Naive thymus-derived CD4-positive, alpha-beta T cell (primary cell): Measurements from ENCODE around the gene SKAP1. TPM values are rescaled to one million over a fixed set of nuclear protein-coding genes. Genes with fewer than 3 reads are reported as not detected.

Experiments
- ATAC-seq: fragments of 150-1000 bp; cut with Tn5 transposase; 2 replicates; pipeline ENCODE4 v1.10.0; 2021; ENCODE audit warnings: mild to moderate bottlenecking, moderate library complexity
- CTCF ChIA-PET: fragments of 350-600 bp; sonication (Branson Sonifier 250); formaldehyde crosslinking; loops from one replicate; lab custom pipeline; 2021; ENCODE audit warnings: antibody characterized with exemption; lab: Charles Lee
- POLR2A ChIA-PET: fragments of 350-600 bp; sonication (Branson Sonifier 250); formaldehyde crosslinking; loops from one replicate; lab custom pipeline; 2021; ENCODE audit warnings: antibody characterized with exemption, inconsistent platforms; lab: Charles Lee
- DNase-seq, 9 donors: peaks; one replicate each; pipeline versions ENCODE4 v3.0.0 to v3.0.0-alpha.2; 2020 to 2022; ENCODE audit warnings: mixed read lengths in 1 of 9
- H3K27ac ChIP-seq: one replicate; pipeline ENCODE4 v1.7.0; 2013; ENCODE audit warnings: mild to moderate bottlenecking, low read depth, low read length, moderate library complexity
- H3K27me3 ChIP-seq, 2 donors: one replicate each; pipeline ENCODE4 v1.7.0; 2013; ENCODE audit warnings: low read length in 2 of 2, mild to moderate bottlenecking in 2 of 2, moderate library complexity in 2 of 2; ENCODE audit not compliant: control insufficient read depth in 2 of 2, insufficient read depth in 2 of 2
- H3K36me3 ChIP-seq, 3 experiments: 1 replicate in 2 of 3; 2 replicates in 1 of 3; pipeline ENCODE4 v1.7.0; 2013; ENCODE audit warnings: low read length in 3 of 3, mild to moderate bottlenecking in 3 of 3, moderate library complexity in 1 of 3; ENCODE audit not compliant: insufficient read depth in 3 of 3, control insufficient read depth in 2 of 3
- H3K4me1 ChIP-seq, 2 donors: one replicate each; pipeline ENCODE4 v1.7.0; 2013; ENCODE audit warnings: low read length in 2 of 2, mild to moderate bottlenecking in 2 of 2, moderate library complexity in 1 of 2; ENCODE audit not compliant: control insufficient read depth in 2 of 2, insufficient read depth in 2 of 2
- H3K4me3 ChIP-seq: 2 replicates; pipeline ENCODE4 v1.7.0; 2013; ENCODE audit warnings: mild to moderate bottlenecking, low read length
- H3K9me3 ChIP-seq, 3 experiments: 1 replicate in 2 of 3; 2 replicates in 1 of 3; pipeline ENCODE4 v1.7.0; 2013; ENCODE audit warnings: low read length in 3 of 3; ENCODE audit not compliant: control insufficient read depth in 2 of 3
- H3K27ac Mint-ChIP-seq, 9 donors: one replicate each; pipeline ENCODE4 v1.8.0; 2020 to 2022; ENCODE audit warnings: mixed read lengths in 9 of 9, mild to moderate bottlenecking in 8 of 9, moderate library complexity in 5 of 9, inconsistent platforms in 2 of 9
- H3K27me3 Mint-ChIP-seq, 5 donors: one replicate each; pipeline ENCODE4 v1.8.0; 2021 to 2022; ENCODE audit warnings: mixed read lengths in 5 of 5, mild to moderate bottlenecking in 1 of 5
- H3K36me3 Mint-ChIP-seq, 5 donors: one replicate each; pipeline ENCODE4 v1.8.0; 2020 to 2022; ENCODE audit warnings: mixed read lengths in 5 of 5, mild to moderate bottlenecking in 3 of 5, inconsistent platforms in 1 of 5
- H3K4me1 Mint-ChIP-seq, 7 donors: one replicate each; pipeline ENCODE4 v1.8.0; 2020 to 2022; ENCODE audit warnings: mixed read lengths in 7 of 7, mild to moderate bottlenecking in 3 of 7, inconsistent platforms in 1 of 7
- H3K4me3 Mint-ChIP-seq, 10 donors: one replicate each; pipeline ENCODE4 v1.8.0; 2020 to 2022; ENCODE audit warnings: mild to moderate bottlenecking in 10 of 10, mixed read lengths in 10 of 10, moderate library complexity in 6 of 10, inconsistent platforms in 2 of 10
- H3K9me3 Mint-ChIP-seq, 11 donors: one replicate each; pipeline ENCODE4 v1.8.0; 2020 to 2022; ENCODE audit warnings: mixed read lengths in 11 of 11, mild to moderate bottlenecking in 4 of 11, inconsistent platforms in 1 of 11, moderate library complexity in 1 of 11
- intact Hi-C, 2 donors: fragments of 100-400 bp; cut with micrococcal nuclease; formaldehyde crosslinking; loops; one replicate each; pipeline ENCODE4 v1.15.1; 2023
- polyA plus RNA-seq, 2 donors: library from polyadenylated mRNA; unstranded; fragments of 300-500 nt; fragmentation: Illumina TruSeq; gene quantifications; one replicate each; pipeline ENCODE4 v1.2.3, GENCODE V29; 2021
- total RNA-seq, 6 experiments: library from RNA in 5 of 6; stranded (reverse) in 5 of 6; gene quantifications; 1 replicate in 5 of 6; 2 replicates in 1 of 6; pipeline ENCODE4 v1.2.3 and lab custom pipeline; 2021 to 2026

The SKAP1 gene
- total and polyA plus RNA-seq, 7 experiments from 2014 or later = 99.3 to 289 (median 109) TPM

GRCh38 chr17:48308581-48308980, 121.4 kb downstream of the SKAP1 start:
- no peaks in the 10 kb centered on the region for H3K27me3 ChIP-seq
- ATAC-seq = no peak
- H3K9me3 ChIP-seq = no peaks in the 10 kb centered on the region
- Mint-ChIP-seq H3K4me3 (no peak overlapping the region), H3K36me3 (peaks cover 0 to 10% (median 0%) of the 10 kb centered on the region in 5 donors), H3K27ac (no peak overlapping the region), H3K4me1 (peaks cover 13 to 61% (median 42%) of the 10 kb centered on the region in 7 donors), H3K9me3 (no peaks in the 10 kb centered on the region), H3K27me3 (no peaks in the 10 kb centered on the region)
- DNase-seq = no peak
- H3K27ac ChIP-seq = no peak overlapping the region
- no peaks in the 10 kb centered on the region for H3K36me3 ChIP-seq
- intact Hi-C loops = loop anchor here (1.0 to 2.0 kb wide), 3 partner anchors 14 to 286 kb away; no protein-coding TSS in a partner anchor
- ChIA-PET CTCF (interaction anchor here (0.7 to 2.4 kb wide), 13 partner anchors 9 to 543 kb away, joined by 3 to 8 read pairs (median 4); partner anchors contain the start of gene HOXB5), POLR2A (interaction anchor here (0.8 kb wide), 1 partner anchor 20 kb away, joined by 3 read pairs; no protein-coding TSS in a partner anchor)
- no peaks in the 10 kb centered on the region for H3K4me1 ChIP-seq
- H3K4me3 ChIP-seq = no peak overlapping the region

- ChIA-PET POLR2A (interaction anchor here (0.8 kb wide), 1 partner anchor 20 kb away, joined by 3 read pairs; no protein-coding TSS in a partner anchor), CTCF (interaction anchor here (0.6 to 2.4 kb wide), 13 partner anchors 8 to 310 kb away, joined by 3 to 8 read pairs (median 4); partner anchors contain the start of gene HOXB5)
- DNase-seq (peak in 6 of 9 donors; percentile 25 to 49 (median 34)), ATAC-seq (peak; percentile 78)
- H3K36me3 Mint-ChIP-seq = peaks cover 0 to 9% (median 0%) of the 10 kb centered on the region in 5 donors
- Histone ChIP-seq H3K36me3 (no peaks in the 10 kb centered on the region), H3K27me3 (no peaks in the 10 kb centered on the region), H3K9me3 (no peaks in the 10 kb centered on the region), H3K4me1 (no peaks in the 10 kb centered on the region), H3K27ac (no peak overlapping the region), H3K4me3 (no peak overlapping the region)
- peak overlapping the region in 2 of 9 donors; percentile 1 to 27 for H3K27ac Mint-ChIP-seq
- intact Hi-C loops = loop anchor here (1.0 to 2.0 kb wide), 4 partner anchors 13 to 286 kb away; no protein-coding TSS in a partner anchor
- peaks cover 13 to 57% (median 36%) of the 10 kb centered on the region in 7 donors for H3K4me1 Mint-ChIP-seq
- no peaks in the 10 kb centered on the region for H3K9me3 Mint-ChIP-seq
- H3K27me3 Mint-ChIP-seq = no peaks in the 10 kb centered on the region
- no peak overlapping the region for H3K4me3 Mint-ChIP-seq
Observed at GRCh38 chr17:48307814-48308411, 122.1 kb downstream of the SKAP1 start.

GRCh38 chr17:48307255-48307654, 122.8 kb downstream of the SKAP1 start:
- ATAC-seq = no peak
- no peaks in the 10 kb centered on the region for H3K27me3 ChIP-seq
- Mint-ChIP-seq H3K36me3 (peaks cover 0 to 13% (median 0%) of the 10 kb centered on the region in 5 donors), H3K9me3 (no peaks in the 10 kb centered on the region), H3K27ac (peak overlapping the region in 3 of 9 donors; percentile 2 to 64 (median 53)), H3K4me1 (peaks cover 12 to 57% (median 34%) of the 10 kb centered on the region in 7 donors), H3K4me3 (peak overlapping the region in 1 of 10 donors; percentile 29), H3K27me3 (no peaks in the 10 kb centered on the region)
- DNase-seq = no peak
- no peaks in the 10 kb centered on the region for H3K36me3 ChIP-seq
- POLR2A ChIA-PET = interaction anchor here (0.8 kb wide), 1 partner anchor 241 kb away, joined by 4 read pairs; no protein-coding TSS in a partner anchor
- no peak overlapping the region for H3K27ac ChIP-seq
- H3K4me1 ChIP-seq = no peaks in the 10 kb centered on the region
- no peaks in the 10 kb centered on the region for H3K9me3 ChIP-seq
- CTCF ChIA-PET = interaction anchor here (0.6 to 2.4 kb wide), 8 partner anchors 11 to 289 kb away, joined by 3 to 8 read pairs (median 4); no protein-coding TSS in a partner anchor
- no peak overlapping the region for H3K4me3 ChIP-seq
- intact Hi-C loops = loop anchor here (1.0 kb wide), 2 partner anchors 12 to 287 kb away; no protein-coding TSS in a partner anchor

GRCh38 chr17:48301002-48301401, 129.0 kb downstream of the SKAP1 start:
- H3K27me3 Mint-ChIP-seq = no peaks in the 10 kb centered on the region
- peaks cover 0 to 3% (median 0%) of the 10 kb centered on the region in 11 donors for H3K9me3 Mint-ChIP-seq
- H3K36me3 ChIP-seq = no peaks in the 10 kb centered on the region
- ChIA-PET POLR2A (interaction anchor here (0.6 kb wide), 1 partner anchor 279 kb away, joined by 4 read pairs; no protein-coding TSS in a partner anchor), CTCF (interaction anchor here (0.8 to 1.1 kb wide), 3 partner anchors 19 to 292 kb away, joined by 3 read pairs; no protein-coding TSS in a partner anchor)
- no peak for DNase-seq
- H3K36me3 Mint-ChIP-seq = peaks cover 0 to 21% (median 11%) of the 10 kb centered on the region in 5 donors
- peak overlapping the region in 1 of 10 donors; percentile 0 for H3K4me3 Mint-ChIP-seq
- H3K9me3 ChIP-seq = no peaks in the 10 kb centered on the region
- H3K4me1 ChIP-seq = peaks cover 6 to 19% of the 10 kb centered on the region in 2 donors
- peaks cover 33 to 76% (median 68%) of the 10 kb centered on the region in 7 donors for H3K4me1 Mint-ChIP-seq
- H3K27ac ChIP-seq = no peak overlapping the region
- intact Hi-C loops = no loop called here
- H3K27ac Mint-ChIP-seq = peak overlapping the region in 8 of 9 donors; percentile 0 to 88 (median 73)
- no peak for ATAC-seq
- no peaks in the 10 kb centered on the region for H3K27me3 ChIP-seq
- no peak overlapping the region for H3K4me3 ChIP-seq

GRCh38 chr17:48299760-48300159, 130.3 kb downstream of the SKAP1 start:
- Mint-ChIP-seq H3K27me3 (no peaks in the 10 kb centered on the region), H3K9me3 (peaks cover 0 to 3% (median 0%) of the 10 kb centered on the region in 11 donors), H3K36me3 (peaks cover 0 to 19% (median 11%) of the 10 kb centered on the region in 5 donors), H3K4me1 (peaks cover 43 to 80% (median 74%) of the 10 kb centered on the region in 7 donors), H3K27ac (peak overlapping the region; percentile 18 to 88 (median 76)), H3K4me3 (peak overlapping the region in 3 of 10 donors; percentile 1 to 7 (median 5))
- H3K4me1 ChIP-seq = peaks cover 13 to 30% of the 10 kb centered on the region in 2 donors
- ChIA-PET POLR2A (no interaction called here), CTCF (interaction anchor here (0.6 to 1.2 kb wide), 3 partner anchors 9 to 730 kb away, joined by 3 to 7 read pairs (median 4); no protein-coding TSS in a partner anchor)
- DNase-seq = peak in 1 of 9 donors; percentile 26
- H3K27me3 ChIP-seq = no peaks in the 10 kb centered on the region
- ATAC-seq = no peak
- intact Hi-C loops = loop anchor here in 1 of 2 donors (2.0 to 5.0 kb wide), 2 partner anchors 15 to 37 kb away; no protein-coding TSS in a partner anchor
- H3K4me3 ChIP-seq = no peak overlapping the region
- no peak overlapping the region for H3K27ac ChIP-seq
- H3K9me3 ChIP-seq = no peaks in the 10 kb centered on the region
- no peaks in the 10 kb centered on the region for H3K36me3 ChIP-seq

GRCh38 chr17:48297825-48298224, 132.2 kb downstream of the SKAP1 start:
- ChIA-PET POLR2A (interaction anchor here (1.2 kb wide), 1 partner anchor 18 kb away, joined by 3 read pairs; no protein-coding TSS in a partner anchor), CTCF (interaction anchor here (0.9 to 1.9 kb wide), 3 partner anchors 11 to 295 kb away, joined by 4 read pairs; partner anchors contain the start of gene HOXB5)
- Histone ChIP-seq H3K9me3 (no peaks in the 10 kb centered on the region), H3K27ac (peak overlapping the region; percentile 27), H3K27me3 (no peaks in the 10 kb centered on the region), H3K4me3 (no peak overlapping the region), H3K36me3 (no peaks in the 10 kb centered on the region), H3K4me1 (peaks cover 16 to 43% of the 10 kb centered on the region in 2 donors)
- DNase-seq (no peak), ATAC-seq (no peak)
- Mint-ChIP-seq H3K27ac (peak overlapping the region; percentile 11 to 88 (median 47)), H3K9me3 (peaks cover 0 to 3% (median 0%) of the 10 kb centered on the region in 11 donors), H3K4me1 (peaks cover 45 to 81% (median 77%) of the 10 kb centered on the region in 7 donors), H3K27me3 (no peaks in the 10 kb centered on the region), H3K4me3 (peak overlapping the region in 2 of 10 donors; percentile 3 to 39), H3K36me3 (peaks cover 0 to 18% (median 11%) of the 10 kb centered on the region in 5 donors)
- intact Hi-C loops = loop anchor here in 1 of 2 donors (2.0 to 5.0 kb wide), 2 partner anchors 17 to 36 kb away; no protein-coding TSS in a partner anchor
